HepG2 (cell line): ENCODE data around the gene SCYL1. TPM values are rescaled to one million over a fixed set of nuclear protein-coding genes. Genes with fewer than 3 reads are reported as not detected.

Experiments used
- AGO2 ChIP-seq: fragments of 200-400 bp; formaldehyde crosslinking; optimal IDR thresholded peaks from 2 replicates; pipeline ENCODE3; 2017; ENCODE audit warnings: mild to moderate bottlenecking, low read depth, low read length, moderate library complexity
- ATF7 ChIP-seq, 2 experiments: fragments of 450-650 bp in 1 of 2; sonication (generic) in 1 of 2; formaldehyde crosslinking in 1 of 2; IDR thresholded peaks; 2 replicates each; pipeline versions ENCODE4 v1.4.0 to v1.6.1; 2016 to 2020; ENCODE audit warnings: antibody characterized with exemption in 1 of 2, mild to moderate bottlenecking in 1 of 2, missing genetic modification reagents in 1 of 2
- CSRNP1 ChIP-seq: sonication (generic); formaldehyde crosslinking; IDR thresholded peaks from 2 replicates; pipeline ENCODE4 v1.8.1; 2023; ENCODE audit warnings: mild to moderate bottlenecking, missing genetic modification reagents
- FOXO1 ChIP-seq: sonication (generic); formaldehyde crosslinking; IDR thresholded peaks from 2 replicates; pipeline ENCODE4 v1.4.0; 2020; ENCODE audit warnings: missing genetic modification reagents
- HNF4A ChIP-seq: sonication (generic); formaldehyde crosslinking; IDR thresholded peaks from 2 replicates; pipeline ENCODE4 v1.4.0; 2020; ENCODE audit warnings: missing genetic modification reagents
- MYC ChIP-seq: sonication (generic); formaldehyde crosslinking; IDR thresholded peaks from 2 replicates; pipeline ENCODE4 v1.9.0; 2021; ENCODE audit warnings: missing genetic modification reagents, borderline replicate concordance
- NR2F1 ChIP-seq, 2 experiments: fragments of 450-650 bp in 1 of 2; formaldehyde crosslinking in 1 of 2; IDR thresholded peaks; 2 replicates each; pipeline versions ENCODE4 v1.5.0 to v1.6.1; 2016 to 2020; ENCODE audit warnings: mild to moderate bottlenecking in 1 of 2, missing compliant biosample characterization in 1 of 2, missing genetic modification reagents in 1 of 2, moderate library complexity in 1 of 2
- PRDM4 ChIP-seq: sonication (generic); formaldehyde crosslinking; IDR thresholded peaks from 2 replicates; pipeline ENCODE4 v1.9.0; 2021; ENCODE audit warnings: missing genetic modification reagents, borderline replicate concordance
- SMYD3 ChIP-seq: sonication (generic); formaldehyde crosslinking; IDR thresholded peaks from 2 replicates; pipeline ENCODE4 v1.8.1; 2023; ENCODE audit warnings: mild to moderate bottlenecking, missing genetic modification reagents
- TBX2 ChIP-seq: sonication (generic); formaldehyde crosslinking; IDR thresholded peaks from 2 replicates; pipeline ENCODE4 v1.5.0; 2020; ENCODE audit warnings: missing genetic modification reagents, mild to moderate bottlenecking, borderline replicate concordance
- TEAD2 ChIP-seq: sonication (generic); formaldehyde crosslinking; IDR thresholded peaks from 2 replicates; pipeline ENCODE4 v1.9.0; 2021; ENCODE audit warnings: missing genetic modification reagents
- TFDP1 ChIP-seq: IDR thresholded peaks from 2 replicates; pipeline ENCODE4 v1.6.1; 2016; ENCODE audit warnings: missing compliant biosample characterization, missing genetic modification reagents, borderline replicate concordance
- ZBTB26 ChIP-seq: IDR thresholded peaks from 2 replicates; pipeline ENCODE4 v1.6.1; 2016; ENCODE audit warnings: missing compliant biosample characterization, missing genetic modification reagents, borderline replicate concordance
- ZBTB46 ChIP-seq: sonication (generic); formaldehyde crosslinking; IDR thresholded peaks from 2 replicates; pipeline ENCODE4 v1.4.0; 2020; ENCODE audit warnings: mild to moderate bottlenecking, missing genetic modification reagents, borderline replicate concordance
- ZNF296 ChIP-seq: sonication (generic); formaldehyde crosslinking; conservative IDR thresholded peaks from 2 replicates; pipeline ENCODE4 v1.5.0; 2020; ENCODE audit warnings: mild to moderate bottlenecking, missing genetic modification reagents
- ZNF580 ChIP-seq: IDR thresholded peaks from 2 replicates; pipeline ENCODE4 v1.6.1; 2016; ENCODE audit warnings: low read depth, borderline replicate concordance
- ZNF589 ChIP-seq: sonication (generic); formaldehyde crosslinking; conservative IDR thresholded peaks from 2 replicates; pipeline ENCODE4 v1.8.0; 2022; ENCODE audit warnings: mild to moderate bottlenecking, moderate library complexity, missing genetic modification reagents
- ZNF75D ChIP-seq: sonication (generic); formaldehyde crosslinking; IDR thresholded peaks from 2 replicates; pipeline ENCODE4 v1.8.1; 2023; ENCODE audit warnings: missing genetic modification reagents, mild to moderate bottlenecking, borderline replicate concordance
- ZNF766 ChIP-seq: sonication (generic); formaldehyde crosslinking; IDR thresholded peaks from 2 replicates; pipeline ENCODE4 v1.5.0; 2020; ENCODE audit warnings: missing genetic modification reagents, borderline replicate concordance
- polyA plus RNA-seq, 8 experiments: library from polyadenylated mRNA; depleted of rRNA in 3 of 8; stranded (reverse) in 7 of 8; unstranded in 1 of 8; fragments of >200 nt; fragmentation: Illumina TruSeq in 4 of 8; extraction: Trizol in 4 of 8; gene quantifications; 2 replicates each; pipeline versions ENCODE4 v1.2.1 to v1.2.3, GENCODE V29; 2011 to 2016; ENCODE audit warnings: low read depth in 4 of 8, missing spikeins in 1 of 8, mixed read lengths in 1 of 8; ENCODE audit not compliant: insufficient read depth in 1 of 8
- total RNA-seq, 5 experiments: library from RNA; depleted of rRNA; stranded (reverse); fragments of >200 nt; fragmentation: Illumina TruSeq; extraction: Trizol; gene quantifications; 2 replicates each; pipeline ENCODE4 v1.2.3, GENCODE V29; 2016; ENCODE audit warnings: low read depth in 1 of 5

The SCYL1 gene
- total and polyA plus RNA-seq, 2 of the 13 experiments (the other 11 are each of a cell fraction or from before 2014, with no cell fraction given), result 65.9 to 103 TPM

GRCh38 chr11:65489035-65489705, 35.7 kb upstream of the SCYL1 start (continued):
- TF ChIP-seq ZBTB26 (peak; percentile 67; the same call in 1 of the 2 replicates), SMYD3 (no peak), HNF4A (CRISPR knock-in tag) (peak; percentile 46), ATF7 (IDR thresholded peaks at IDR 0.05) (no peak), ATF7 (CRISPR knock-in tag; IDR thresholded peaks at IDR 0.05) (no peak), PRDM4 (CRISPR knock-in tag) (no peak), ZNF589 (CRISPR knock-in tag) (no peak), MYC (CRISPR knock-in tag) (peak; percentile 39; the same call in 1 of the 2 replicates), ZBTB46 (CRISPR knock-in tag) (0 out of 2 replicates have a peak, but pooled peaks have one; percentile 15), ZNF75D (no peak), TBX2 (CRISPR knock-in tag) (peak; percentile 45; the same call in 1 of the 2 replicates), ZNF296 (CRISPR knock-in tag) (0 out of 2 replicates have a peak, but pooled peaks have one; percentile 62), TEAD2 (CRISPR knock-in tag) (no peak), TFDP1 (no peak), FOXO1 (CRISPR knock-in tag) (0 out of 2 replicates have a peak, but pooled peaks have one; percentile 22), CSRNP1 (peak; percentile 67; the same call in 1 of the 2 replicates), ZNF766 (CRISPR knock-in tag) (no peak), NR2F1 (CRISPR knock-in tag; IDR thresholded peaks at IDR 0.05) (peak; percentile 33 to 84; a peak in 3 of 4 replicates), AGO2 (no peak), ZNF580 (no peak)
